DND-41 (cell line): ENCODE results near the gene OR2AK2.

ENCODE experiments used
- CTCF ChIP-seq: IDR thresholded peaks from 2 replicates; pipeline ENCODE4 v1.5.1; 2012; ENCODE audit warnings: borderline replicate concordance, low read length, moderate library complexity, mild to moderate bottlenecking; ENCODE audit not compliant: poor library complexity, severe bottlenecking; ENCODE audit errors: extremely low read depth
- EZH2 ChIP-seq: IDR thresholded peaks from 3 replicates; pipeline ENCODE4 v1.6.1; 2012; ENCODE audit warnings: borderline replicate concordance, low read depth, mild to moderate bottlenecking, moderate library complexity, low read length, inconsistent platforms; ENCODE audit not compliant: severe bottlenecking

- TF ChIP-seq CTCF: no peak
- no peak for TF ChIP-seq EZH2
Observed at GRCh38 chr1:248000169-248000568, 35.1 kb downstream of the OR2AK2 start.
